ENCODE results near the gene TPPP. TPM values are rescaled to one million over a fixed set of nuclear protein-coding genes. Genes with fewer than 3 reads are reported as not detected.

The TPPP gene
- total and polyA plus RNA-seq, 2 donors (not counting 3 experiments of a cell fraction or from before 2014, with no cell fraction given) = 0.04 to 0.09 TPM

DNA sequence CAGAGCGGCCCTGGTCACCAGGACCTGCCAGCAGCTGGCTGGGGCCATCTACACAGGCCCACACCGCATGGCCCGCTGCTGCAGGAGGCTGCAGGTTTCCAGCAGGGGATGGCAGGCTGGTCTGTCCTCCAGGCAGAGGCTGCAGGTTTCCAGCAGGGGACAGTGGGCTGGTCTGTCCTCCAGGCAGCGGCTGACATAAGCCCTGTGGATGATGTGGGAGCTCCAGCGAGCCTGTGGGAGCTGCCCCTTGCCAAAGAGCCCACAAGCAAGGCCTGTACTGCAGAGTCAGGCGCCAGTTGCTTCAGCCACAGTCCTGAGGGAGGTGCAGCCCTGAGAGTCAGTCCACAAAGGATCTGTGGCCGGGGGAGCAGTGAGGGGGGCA lies 18.5 kb downstream of the TPPP start:
- H3K27me3 ChIP-seq (ENCODE audit: control insufficient read depth in 2 of 2, insufficient read depth in 2 of 2, low read length in 2 of 2) = no peaks in the 10 kb centered on the region
- H3K4me3 ChIP-seq (replicated peaks in 1 of 3; ENCODE audit: insufficient read depth in 1 of 3, low read depth in 1 of 3, low read length in 3 of 3) = no peak overlapping the region
- H3K79me2 ChIP-seq (ENCODE audit: control insufficient read depth, insufficient read depth, low read length) = no peaks in the 10 kb centered on the region
- no peak overlapping the region for H3K27ac ChIP-seq (ENCODE audit: insufficient read depth, low read depth, low read length)
- TF ChIP-seq POLR2AphosphoS5 (IDR thresholded peaks at IDR 0.05; ENCODE audit: insufficient read depth, low read depth, low read length) (no peak), FOS (IDR thresholded peaks at IDR 0.05; ENCODE audit: borderline replicate concordance, insufficient read depth, low read length) (no peak), EZH2 (IDR thresholded peaks at IDR 0.05; ENCODE audit: borderline replicate concordance, low read depth, low read length, severe bottlenecking) (no peak), GATA2 (IDR thresholded peaks at IDR 0.05; ENCODE audit: insufficient read depth, insufficient read length, low read depth, low read length) (no peak), MYC (IDR thresholded peaks at IDR 0.05; ENCODE audit: low read depth, low read length) (no peak), POLR2A (IDR thresholded peaks at IDR 0.05; ENCODE audit: low read depth, low read length) (no peak), JUN (IDR thresholded peaks at IDR 0.05; ENCODE audit: borderline replicate concordance, insufficient read depth, insufficient read length, low read depth) (no peak)
- TF ChIP-seq, protein P1, sequence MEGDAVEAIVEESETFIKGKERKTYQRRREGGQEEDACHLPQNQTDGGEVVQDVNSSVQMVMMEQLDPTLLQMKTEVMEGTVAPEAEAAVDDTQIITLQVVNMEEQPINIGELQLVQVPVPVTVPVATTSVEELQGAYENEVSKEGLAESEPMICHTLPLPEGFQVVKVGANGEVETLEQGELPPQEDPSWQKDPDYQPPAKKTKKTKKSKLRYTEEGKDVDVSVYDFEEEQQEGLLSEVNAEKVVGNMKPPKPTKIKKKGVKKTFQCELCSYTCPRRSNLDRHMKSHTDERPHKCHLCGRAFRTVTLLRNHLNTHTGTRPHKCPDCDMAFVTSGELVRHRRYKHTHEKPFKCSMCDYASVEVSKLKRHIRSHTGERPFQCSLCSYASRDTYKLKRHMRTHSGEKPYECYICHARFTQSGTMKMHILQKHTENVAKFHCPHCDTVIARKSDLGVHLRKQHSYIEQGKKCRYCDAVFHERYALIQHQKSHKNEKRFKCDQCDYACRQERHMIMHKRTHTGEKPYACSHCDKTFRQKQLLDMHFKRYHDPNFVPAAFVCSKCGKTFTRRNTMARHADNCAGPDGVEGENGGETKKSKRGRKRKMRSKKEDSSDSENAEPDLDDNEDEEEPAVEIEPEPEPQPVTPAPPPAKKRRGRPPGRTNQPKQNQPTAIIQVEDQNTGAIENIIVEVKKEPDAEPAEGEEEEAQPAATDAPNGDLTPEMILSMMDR (IDR thresholded peaks at IDR 0.05; ENCODE audit: extremely low read depth in 1 of 2, insufficient read depth in 1 of 2, low read depth in 1 of 2, low read length in 2 of 2) = no peak
- TF ChIP-seq, protein P2, sequence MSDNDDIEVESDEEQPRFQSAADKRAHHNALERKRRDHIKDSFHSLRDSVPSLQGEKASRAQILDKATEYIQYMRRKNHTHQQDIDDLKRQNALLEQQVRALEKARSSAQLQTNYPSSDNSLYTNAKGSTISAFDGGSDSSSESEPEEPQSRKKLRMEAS (IDR thresholded peaks at IDR 0.05; ENCODE audit: insufficient read depth, insufficient read length) = no peak
- intact Hi-C loops (cut with micrococcal nuclease) = loop anchor here (10.0 kb wide), 1 partner anchor 360 kb away; no protein-coding TSS in a partner anchor
- H3K9me1 ChIP-seq (replicated peaks; ENCODE audit: control insufficient read depth, extremely low read depth, insufficient read depth, low read length) = no peaks in the 10 kb centered on the region
- H2AFZ ChIP-seq (ENCODE audit: low read depth, low read length) = no peak overlapping the region
- no peak overlapping the region for H3K4me2 ChIP-seq (ENCODE audit: insufficient read depth, low read length)
- POLR2A ChIA-PET = no interaction called here
- BruUV-seq (replicated peaks) = no TSS peak
- no peaks in the 10 kb centered on the region for H3K9me3 ChIP-seq (replicated peaks; ENCODE audit: control insufficient read depth, insufficient read depth, low read length)
- DNase-seq (ENCODE audit: low read depth, low spot score) (no peak), FAIRE-seq (no peak)
- H3K4me1 ChIP-seq (ENCODE audit: control insufficient read depth, extremely low read depth, insufficient read depth, low read length) = no peaks in the 10 kb centered on the region
- no peak overlapping the region for H3K9ac ChIP-seq (replicated peaks; ENCODE audit: extremely low read depth, insufficient read depth, low read length)
- dilution Hi-C loops (cut with MboI; ENCODE audit: extremely low pct_ligation_motif_present, low sequenced_read_pairs) = no loop called here
- CTCF ChIA-PET = interaction anchor here (0.7 kb wide), 1 partner anchor 55 kb away, joined by 3 read pairs; no protein-coding TSS in a partner anchor
- no peaks in the 10 kb centered on the region for H3K36me3 ChIP-seq (ENCODE audit: control insufficient read depth in 2 of 2, extremely low read depth in 1 of 2, insufficient read depth in 2 of 2, low read length in 2 of 2)
- H4K20me1 ChIP-seq (replicated peaks; ENCODE audit: control insufficient read depth, extremely low read depth, insufficient read depth, low read length) = no peaks in the 10 kb centered on the region
